ENCODE results near the gene URB1.

URB1 gene

DNA sequence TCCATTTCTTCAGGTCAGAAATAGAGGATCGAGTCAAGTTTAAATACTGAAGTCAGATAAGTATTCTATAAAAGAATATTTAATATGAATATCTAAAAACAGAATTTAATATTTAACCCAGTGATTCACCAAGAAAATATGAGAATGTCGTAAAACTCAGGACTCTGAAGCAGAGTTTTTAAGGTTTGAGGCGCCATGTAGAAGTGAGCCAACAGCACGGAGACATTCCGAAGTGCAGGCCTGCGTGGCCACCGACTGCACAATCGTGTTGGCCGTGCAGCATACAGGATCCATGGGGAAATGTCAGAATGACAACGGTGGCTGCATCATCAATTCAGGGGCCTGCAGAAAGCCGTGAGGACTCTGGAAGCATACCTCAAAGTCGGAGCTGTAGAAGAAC, 70.7 kb downstream of the URB1 start:
- H2BK120ac ChIP-seq (ENCODE audit: low read depth, low read length) = no peak overlapping the region
- no peaks in the 10 kb centered on the region for H3K79me2 ChIP-seq (ENCODE audit: control insufficient read depth, insufficient read depth, low read length)
- H3K23ac ChIP-seq (ENCODE audit: low read length) = no peak overlapping the region
- no CpG with 5 or more reads among the region's 12 CpGs for WGBS (ENCODE audit: extremely low coverage, insufficient coverage, low lambda C conversion rate)
- H3K27me3 ChIP-seq (ENCODE audit: insufficient read depth, low read length, poor library complexity) = no peaks in the 10 kb centered on the region
- H3K79me1 ChIP-seq (ENCODE audit: low read length) = no peaks in the 10 kb centered on the region
- H4K8ac ChIP-seq (ENCODE audit: low read depth, low read length) = no peak overlapping the region
- H3K4me3 ChIP-seq (ENCODE audit: low read length) = no peak overlapping the region
- no peak overlapping the region for H2BK15ac ChIP-seq (replicated peaks; ENCODE audit: low read depth)
- no peaks in the 10 kb centered on the region for H3K4me1 ChIP-seq (ENCODE audit: control insufficient read depth, low read depth, low read length)
- H3K56ac ChIP-seq (ENCODE audit: low read length) = no peak overlapping the region
- no peak for DNase-seq
- H3K36me3 ChIP-seq (ENCODE audit: control insufficient read depth, insufficient read depth, low read length) = peaks cover 36% of the 10 kb centered on the region
- H3K4me2 ChIP-seq (ENCODE audit: low read length) = no peak overlapping the region
- no peak overlapping the region for H3K4ac ChIP-seq (ENCODE audit: low read depth, low read length)
- no peak overlapping the region for H2BK5ac ChIP-seq (ENCODE audit: low read length)
- no peak overlapping the region for H3K18ac ChIP-seq (ENCODE audit: low read length)
- H2AK5ac ChIP-seq (ENCODE audit: low read length) = no peak overlapping the region
- H4K5ac ChIP-seq (ENCODE audit: low read length) = no peak overlapping the region
- H3K27ac ChIP-seq (ENCODE audit: low read depth, low read length) = no peak overlapping the region
- H3K9ac ChIP-seq (ENCODE audit: low read length) = no peak overlapping the region

DNA sequence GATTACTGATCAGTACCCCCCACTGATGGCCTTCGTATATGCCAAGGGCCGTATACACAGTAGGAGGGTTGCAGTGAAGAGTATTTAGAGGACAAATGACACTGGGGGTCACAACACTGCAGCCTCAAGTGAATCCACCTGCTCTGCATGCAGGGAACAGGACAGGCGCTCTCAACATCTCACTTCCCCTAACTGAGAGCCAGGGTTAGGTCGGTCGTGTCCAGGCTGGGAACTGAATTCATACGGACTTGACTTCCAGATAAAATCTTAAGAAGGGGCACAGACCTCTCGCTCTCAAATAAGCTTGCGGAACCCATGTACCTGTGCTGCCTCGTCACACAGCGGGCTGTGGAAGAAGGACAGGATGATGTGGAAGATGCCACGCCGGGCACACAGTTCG, 71.3 kb downstream of the URB1 start:
- no peaks in the 10 kb centered on the region for H3K79me1 ChIP-seq (ENCODE audit: low read length)
- H4K8ac ChIP-seq (ENCODE audit: low read depth, low read length) = no peak overlapping the region
- H3K27me3 ChIP-seq (ENCODE audit: insufficient read depth, low read length, poor library complexity) = no peaks in the 10 kb centered on the region
- H3K36me3 ChIP-seq (ENCODE audit: control insufficient read depth, insufficient read depth, low read length) = peaks cover 37% of the 10 kb centered on the region
- H3K4me2 ChIP-seq (ENCODE audit: low read length) = no peak overlapping the region
- WGBS (ENCODE audit: extremely low coverage, insufficient coverage, low lambda C conversion rate) = no CpG with 5 or more reads among the region's 13 CpGs
- no peak overlapping the region for H3K27ac ChIP-seq (ENCODE audit: low read depth, low read length)
- no peaks in the 10 kb centered on the region for H3K4me1 ChIP-seq (ENCODE audit: control insufficient read depth, low read depth, low read length)
- no peak overlapping the region for H2AK5ac ChIP-seq (ENCODE audit: low read length)
- no peak for DNase-seq
- H2BK15ac ChIP-seq (replicated peaks; ENCODE audit: low read depth) = no peak overlapping the region
- H3K4ac ChIP-seq (ENCODE audit: low read depth, low read length) = no peak overlapping the region
- no peak overlapping the region for H3K9ac ChIP-seq (ENCODE audit: low read length)
- H3K18ac ChIP-seq (ENCODE audit: low read length) = no peak overlapping the region
- H3K23ac ChIP-seq (ENCODE audit: low read length) = no peak overlapping the region
- H3K4me3 ChIP-seq (ENCODE audit: low read length) = no peak overlapping the region
- no peak overlapping the region for H2BK120ac ChIP-seq (ENCODE audit: low read depth, low read length)
- H4K5ac ChIP-seq (ENCODE audit: low read length) = no peak overlapping the region
- H2BK5ac ChIP-seq (ENCODE audit: low read length) = no peak overlapping the region
- H3K79me2 ChIP-seq (ENCODE audit: control insufficient read depth, insufficient read depth, low read length) = no peaks in the 10 kb centered on the region
- H3K56ac ChIP-seq (ENCODE audit: low read length) = no peak overlapping the region

DNA sequence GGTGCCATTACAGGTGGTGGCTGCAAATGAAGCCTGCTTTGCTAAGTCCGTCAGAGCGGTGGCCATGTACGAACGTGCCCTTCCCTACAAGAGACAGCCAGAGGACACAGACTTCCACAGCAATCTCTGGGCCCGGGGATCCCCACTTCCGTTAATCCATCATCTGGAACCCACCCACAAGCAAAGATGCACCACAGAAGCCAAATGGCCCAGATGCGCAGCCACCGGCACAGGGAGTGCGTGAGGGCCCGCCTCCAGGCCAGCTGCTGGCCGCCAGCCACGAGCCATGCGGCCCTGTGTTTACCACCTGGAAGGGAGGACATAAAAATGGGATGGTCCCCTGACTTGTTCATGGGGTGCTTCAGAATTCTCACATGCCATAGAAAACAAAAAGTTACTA, 72.1 kb downstream of the URB1 start:
- Histone ChIP-seq H3K4ac (ENCODE audit: low read depth, low read length) (no peak overlapping the region), H3K4me3 (ENCODE audit: low read length) (no peak overlapping the region), H3K36me3 (ENCODE audit: control insufficient read depth, insufficient read depth, low read length) (peaks cover 37% of the 10 kb centered on the region), H4K8ac (ENCODE audit: low read depth, low read length) (no peak overlapping the region), H3K27me3 (ENCODE audit: insufficient read depth, low read length, poor library complexity) (no peaks in the 10 kb centered on the region), H3K56ac (ENCODE audit: low read length) (no peak overlapping the region), H3K4me2 (ENCODE audit: low read length) (no peak overlapping the region), H3K27ac (ENCODE audit: low read depth, low read length) (no peak overlapping the region), H3K4me1 (ENCODE audit: control insufficient read depth, low read depth, low read length) (no peaks in the 10 kb centered on the region), H2AK5ac (ENCODE audit: low read length) (no peak overlapping the region), H3K18ac (ENCODE audit: low read length) (no peak overlapping the region), H3K79me1 (ENCODE audit: low read length) (no peaks in the 10 kb centered on the region), H4K5ac (ENCODE audit: low read length) (no peak overlapping the region), H3K23ac (ENCODE audit: low read length) (no peak overlapping the region), H3K79me2 (ENCODE audit: control insufficient read depth, insufficient read depth, low read length) (no peaks in the 10 kb centered on the region), H2BK5ac (ENCODE audit: low read length) (no peak overlapping the region), H3K9ac (ENCODE audit: low read length) (no peak overlapping the region), H2BK15ac (replicated peaks; ENCODE audit: low read depth) (no peak overlapping the region), H2BK120ac (ENCODE audit: low read depth, low read length) (no peak overlapping the region)
- no peak for DNase-seq
- no CpG with 5 or more reads among the region's 13 CpGs for WGBS (ENCODE audit: extremely low coverage, insufficient coverage, low lambda C conversion rate)

DNA sequence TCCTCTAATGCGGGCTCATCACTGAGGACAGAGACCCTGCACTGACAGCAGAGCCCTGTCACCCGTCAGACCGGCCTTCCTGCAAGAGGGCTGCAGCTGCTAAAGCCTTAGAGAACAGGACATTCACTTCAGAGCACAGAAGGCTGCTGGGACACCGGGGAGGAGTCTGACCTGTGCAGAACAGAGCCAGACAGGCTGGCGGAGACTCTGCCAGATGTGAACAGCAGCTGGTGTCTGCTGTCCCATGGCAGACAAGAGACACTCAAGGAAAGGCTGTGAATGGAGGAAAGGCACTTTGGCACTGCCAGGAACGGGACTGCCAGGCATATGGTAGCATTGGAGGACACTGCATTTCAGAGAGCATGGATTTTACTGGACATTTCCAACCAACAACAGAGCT, 72.8 kb downstream of the URB1 start:
- Histone ChIP-seq H2AK5ac (ENCODE audit: low read length) (no peak overlapping the region), H3K27ac (ENCODE audit: low read depth, low read length) (no peak overlapping the region), H2BK5ac (ENCODE audit: low read length) (no peak overlapping the region), H2BK120ac (ENCODE audit: low read depth, low read length) (no peak overlapping the region), H3K4me1 (ENCODE audit: control insufficient read depth, low read depth, low read length) (no peaks in the 10 kb centered on the region), H3K27me3 (ENCODE audit: insufficient read depth, low read length, poor library complexity) (no peaks in the 10 kb centered on the region), H3K23ac (ENCODE audit: low read length) (no peak overlapping the region), H3K79me1 (ENCODE audit: low read length) (no peaks in the 10 kb centered on the region), H3K4me3 (ENCODE audit: low read length) (no peak overlapping the region), H2BK15ac (replicated peaks; ENCODE audit: low read depth) (no peak overlapping the region), H4K8ac (ENCODE audit: low read depth, low read length) (no peak overlapping the region), H3K9ac (ENCODE audit: low read length) (no peak overlapping the region), H3K36me3 (ENCODE audit: control insufficient read depth, insufficient read depth, low read length) (peaks cover 37% of the 10 kb centered on the region), H3K4me2 (ENCODE audit: low read length) (no peak overlapping the region), H4K5ac (ENCODE audit: low read length) (no peak overlapping the region), H3K4ac (ENCODE audit: low read depth, low read length) (no peak overlapping the region), H3K56ac (ENCODE audit: low read length) (no peak overlapping the region), H3K79me2 (ENCODE audit: control insufficient read depth, insufficient read depth, low read length) (no peaks in the 10 kb centered on the region), H3K18ac (ENCODE audit: low read length) (no peak overlapping the region)
- DNase-seq = no peak
- no CpG with 5 or more reads among the region's 6 CpGs for WGBS (ENCODE audit: extremely low coverage, insufficient coverage, low lambda C conversion rate)

DNA sequence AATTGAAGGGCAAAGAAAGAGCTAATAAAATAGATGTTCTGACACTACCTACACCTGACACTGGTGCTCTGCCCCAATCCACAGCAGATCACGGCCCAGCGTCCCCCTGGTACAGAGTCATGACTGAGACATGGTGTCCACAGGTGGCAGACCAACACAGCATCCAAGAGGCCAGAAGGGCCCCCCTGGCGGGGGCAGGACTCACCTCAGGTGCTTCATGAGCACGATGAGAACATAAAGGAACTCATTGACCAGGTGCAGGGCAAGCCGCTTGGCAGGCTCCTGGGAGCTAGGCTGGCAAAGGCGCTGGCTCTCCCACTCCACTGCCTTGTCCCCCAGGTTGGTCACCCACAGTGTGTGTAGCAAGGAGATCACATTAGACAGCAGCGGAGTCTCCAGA, 73.8 kb downstream of the URB1 start:
- H3K4me3 ChIP-seq (ENCODE audit: low read length) = no peak overlapping the region

DNA sequence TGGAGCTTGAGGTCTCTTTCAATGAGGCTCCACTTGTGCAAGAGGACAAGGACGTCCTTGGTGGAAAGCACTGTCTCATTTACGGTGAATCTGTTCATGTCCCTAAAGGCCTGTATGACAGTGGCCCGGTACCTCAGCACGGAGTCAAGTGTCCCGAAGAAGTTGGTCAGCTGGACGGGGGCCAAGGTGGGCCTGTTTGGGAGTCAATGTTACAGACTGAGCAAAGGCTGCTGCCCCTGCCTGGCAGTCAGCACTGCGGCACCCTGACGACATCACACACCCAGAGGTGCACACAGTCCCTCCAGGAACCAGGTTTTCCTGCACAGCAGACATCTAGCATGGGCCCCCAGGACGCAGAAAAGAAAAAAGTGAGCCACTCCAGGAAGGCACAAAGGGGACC, 75.1 kb downstream of the URB1 start:
- Histone ChIP-seq H3K56ac (ENCODE audit: low read length) (no peak overlapping the region), H3K4me3 (ENCODE audit: low read length) (no peak overlapping the region), H3K79me2 (ENCODE audit: control insufficient read depth, insufficient read depth, low read length) (no peaks in the 10 kb centered on the region), H2AK5ac (ENCODE audit: low read length) (no peak overlapping the region), H2BK5ac (ENCODE audit: low read length) (no peak overlapping the region), H3K23ac (ENCODE audit: low read length) (no peak overlapping the region), H2BK15ac (replicated peaks; ENCODE audit: low read depth) (no peak overlapping the region), H4K5ac (ENCODE audit: low read length) (no peak overlapping the region), H4K8ac (ENCODE audit: low read depth, low read length) (no peak overlapping the region), H3K36me3 (ENCODE audit: control insufficient read depth, insufficient read depth, low read length) (peaks cover 31% of the 10 kb centered on the region), H3K4ac (ENCODE audit: low read depth, low read length) (no peak overlapping the region), H3K79me1 (ENCODE audit: low read length) (no peaks in the 10 kb centered on the region), H3K27me3 (ENCODE audit: insufficient read depth, low read length, poor library complexity) (no peaks in the 10 kb centered on the region), H3K4me1 (ENCODE audit: control insufficient read depth, low read depth, low read length) (no peaks in the 10 kb centered on the region), H2BK120ac (ENCODE audit: low read depth, low read length) (no peak overlapping the region), H3K27ac (ENCODE audit: low read depth, low read length) (no peak overlapping the region), H3K9ac (ENCODE audit: low read length) (no peak overlapping the region), H3K18ac (ENCODE audit: low read length) (no peak overlapping the region), H3K4me2 (ENCODE audit: low read length) (no peak overlapping the region)
- DNase-seq = no peak
- no CpG with 5 or more reads among the region's 9 CpGs for WGBS (ENCODE audit: extremely low coverage, insufficient coverage, low lambda C conversion rate)

More for the DNA sequence above, 73.8 kb downstream of the URB1 start:
- H4K5ac ChIP-seq (ENCODE audit: low read length) = no peak overlapping the region
- H3K4ac ChIP-seq (ENCODE audit: low read depth, low read length) = no peak overlapping the region
- no peak for DNase-seq
- H3K79me2 ChIP-seq (ENCODE audit: control insufficient read depth, insufficient read depth, low read length) = no peaks in the 10 kb centered on the region
- no peak overlapping the region for H3K27ac ChIP-seq (ENCODE audit: low read depth, low read length)
- no peak overlapping the region for H4K8ac ChIP-seq (ENCODE audit: low read depth, low read length)
- H3K27me3 ChIP-seq (ENCODE audit: insufficient read depth, low read length, poor library complexity) = no peaks in the 10 kb centered on the region
- WGBS (ENCODE audit: extremely low coverage, insufficient coverage, low lambda C conversion rate) = no CpG with 5 or more reads among the region's 7 CpGs
- H2BK5ac ChIP-seq (ENCODE audit: low read length) = no peak overlapping the region
- H2BK15ac ChIP-seq (replicated peaks; ENCODE audit: low read depth) = no peak overlapping the region
- H3K4me2 ChIP-seq (ENCODE audit: low read length) = no peak overlapping the region
- no peak overlapping the region for H3K9ac ChIP-seq (ENCODE audit: low read length)
- H3K18ac ChIP-seq (ENCODE audit: low read length) = no peak overlapping the region
- no peak overlapping the region for H3K56ac ChIP-seq (ENCODE audit: low read length)
- no peaks in the 10 kb centered on the region for H3K79me1 ChIP-seq (ENCODE audit: low read length)
- no peak overlapping the region for H2AK5ac ChIP-seq (ENCODE audit: low read length)
- no peaks in the 10 kb centered on the region for H3K4me1 ChIP-seq (ENCODE audit: control insufficient read depth, low read depth, low read length)
- H3K36me3 ChIP-seq (ENCODE audit: control insufficient read depth, insufficient read depth, low read length) = peaks cover 37% of the 10 kb centered on the region
- no peak overlapping the region for H2BK120ac ChIP-seq (ENCODE audit: low read depth, low read length)
- no peak overlapping the region for H3K23ac ChIP-seq (ENCODE audit: low read length)

Data from mesendoderm (in vitro differentiated cells).